ENCODE data around the gene MRTO4.
A peak's percentile ranks its signal among the peaks of the same experiment; 100 is the strongest.
"Not testable (repeated sequence)": the region's sequence is repeated elsewhere in the genome, so short reads cannot be mapped to it uniquely, and the experiment has no call there.

MRTO4 gene

DNA sequence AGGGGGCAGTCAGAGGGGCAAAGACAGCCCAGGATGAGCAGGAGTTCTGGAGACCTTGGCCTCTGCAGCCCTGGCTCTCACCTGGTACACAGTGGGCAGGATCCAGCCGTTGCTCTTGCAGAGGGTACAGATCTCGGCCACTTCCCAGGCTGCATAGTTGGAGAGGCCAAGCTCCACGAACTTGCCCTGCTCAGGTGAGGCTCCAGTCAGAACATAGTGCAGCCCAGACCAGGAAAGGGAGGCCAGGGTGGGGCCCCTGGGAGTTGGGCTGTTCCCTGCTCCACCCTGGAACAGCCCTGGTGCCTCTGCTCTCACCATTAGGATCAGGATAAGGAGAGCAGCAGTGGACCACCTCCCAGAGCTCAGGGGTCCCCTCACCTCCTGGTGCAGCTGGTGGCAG lies 34.2 kb downstream of the MRTO4 start:
- H3K4me1 ChIP-seq (ENCODE audit: control insufficient read depth in 2 of 2, insufficient read depth in 2 of 2, low read length in 2 of 2), result peaks cover 8 to 29% of the 10 kb centered on the region in 2 donors
- H3K36me3 ChIP-seq (ENCODE audit: control insufficient read depth in 2 of 2, insufficient read depth in 2 of 2, low read length in 2 of 2), result peaks cover 14% of the 10 kb centered on the region in 2 donors
- H3K9me3 ChIP-seq (ENCODE audit: control insufficient read depth in 2 of 2, low read length in 2 of 2); H3K27me3 ChIP-seq (ENCODE audit: control insufficient read depth in 2 of 2, insufficient read depth in 2 of 2, low read length in 2 of 2): not testable (repeated sequence)
- peak overlapping the region in 1 of 2 donors; percentile 16 for H3K4me3 ChIP-seq (ENCODE audit: low read length in 2 of 2)
- H3K27ac ChIP-seq (ENCODE audit: low read depth in 2 of 2, low read length in 2 of 2), result peak overlapping the region; percentile 43 to 68
- peak overlapping the region in 1 of 2 donors; percentile 17 for H3K9ac ChIP-seq (ENCODE audit: low read depth in 1 of 2, low read length in 2 of 2)

DNA sequence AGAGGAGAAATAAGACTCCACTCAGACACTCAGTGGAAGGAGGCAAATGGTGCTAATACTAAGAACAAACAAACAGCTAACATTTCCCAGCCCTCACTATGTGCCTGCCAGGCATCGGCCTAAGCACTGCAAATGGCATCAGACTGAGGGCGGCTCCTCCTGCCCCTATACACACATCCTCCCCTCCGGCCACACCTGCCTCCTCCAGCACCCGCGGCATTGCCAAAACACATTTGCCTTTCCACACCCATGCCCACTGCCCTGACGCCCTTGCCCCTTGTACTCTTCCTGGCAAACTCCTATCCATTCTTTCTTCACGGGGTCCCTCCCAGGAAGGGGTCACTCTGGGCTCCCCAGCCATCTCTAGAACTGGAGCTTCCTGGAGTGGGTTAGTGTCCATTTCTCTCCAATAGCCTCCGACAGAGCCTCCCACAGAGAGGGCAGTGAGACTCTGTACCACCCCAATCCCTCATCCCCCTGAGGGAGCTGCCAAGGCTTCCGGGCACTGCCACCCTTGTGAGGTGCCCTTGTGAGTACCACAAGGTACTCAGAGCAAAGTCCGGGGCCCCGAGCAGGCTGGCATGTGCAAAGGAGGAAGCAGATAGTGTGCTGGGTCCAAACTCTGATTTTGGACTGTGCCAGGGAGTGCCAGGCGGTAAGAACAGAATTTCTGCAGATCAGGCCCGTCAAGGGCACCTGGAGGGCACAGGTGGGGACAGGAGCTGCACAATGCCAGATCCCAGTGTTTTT lies 36.0 kb downstream of the MRTO4 start:
- no peaks in the 10 kb centered on the region for H3K9me3 ChIP-seq (ENCODE audit: control insufficient read depth in 2 of 2, low read length in 2 of 2)
- H3K4me1 ChIP-seq (ENCODE audit: control insufficient read depth in 2 of 2, insufficient read depth in 2 of 2, low read length in 2 of 2), result peaks cover 8 to 29% of the 10 kb centered on the region in 2 donors
- peaks cover 6 to 7% of the 10 kb centered on the region in 2 donors for H3K36me3 ChIP-seq (ENCODE audit: control insufficient read depth in 2 of 2, insufficient read depth in 2 of 2, low read length in 2 of 2)
- H3K4me3 ChIP-seq (ENCODE audit: low read length in 2 of 2), result peak overlapping the region; percentile 72 to 79
- H3K27me3 ChIP-seq (ENCODE audit: control insufficient read depth in 2 of 2, insufficient read depth in 2 of 2, low read length in 2 of 2), result no peaks in the 10 kb centered on the region
- peak overlapping the region; percentile 76 to 84 for H3K27ac ChIP-seq (ENCODE audit: low read depth in 2 of 2, low read length in 2 of 2)
- peak overlapping the region; percentile 24 to 84 for H3K9ac ChIP-seq (ENCODE audit: low read depth in 1 of 2, low read length in 2 of 2)

DNA sequence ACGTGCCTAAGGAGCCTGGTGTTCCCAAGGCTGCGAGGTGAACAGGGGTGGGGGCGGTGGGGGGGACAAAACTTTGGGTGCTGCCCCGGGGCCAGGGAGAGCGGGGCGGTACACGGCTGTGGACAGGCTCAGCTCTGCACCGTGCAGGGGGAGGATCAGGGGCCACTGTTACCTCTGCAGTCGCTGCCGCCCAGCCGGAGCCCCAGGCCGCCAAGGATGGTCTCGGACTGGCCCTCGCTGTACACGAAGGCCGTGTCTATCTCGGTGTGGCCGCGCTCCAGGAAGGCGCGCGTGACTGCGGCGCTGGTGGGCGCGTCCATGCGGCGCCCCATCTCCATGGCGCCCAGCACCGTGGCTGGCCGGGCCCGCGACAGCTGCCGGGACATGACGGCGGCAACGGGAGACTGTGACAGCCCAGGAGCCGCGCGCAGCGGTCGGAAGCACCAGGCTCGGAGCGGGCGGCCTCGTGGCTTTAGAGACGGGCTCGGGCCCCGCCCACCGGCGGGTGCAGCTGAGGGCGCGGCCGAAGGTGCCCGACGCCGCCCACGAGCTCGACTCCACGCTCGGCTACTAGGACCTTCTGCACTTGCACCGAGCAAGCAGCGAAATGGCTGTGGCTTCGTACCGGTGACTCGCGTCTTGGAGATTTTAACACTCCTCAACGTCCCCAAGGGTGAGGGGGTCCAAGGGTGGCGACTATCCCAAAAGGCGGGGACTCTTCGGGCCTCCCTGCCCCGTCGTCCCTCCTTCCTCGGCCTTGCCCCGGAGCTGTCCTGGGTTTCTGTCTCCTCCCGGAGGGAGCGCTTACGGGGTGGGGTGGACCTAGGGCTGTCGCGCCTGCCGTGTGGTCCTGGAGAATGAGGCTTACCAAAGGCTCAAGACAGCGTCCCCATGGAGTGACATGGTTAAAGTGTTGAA lies 37.0 kb downstream of the MRTO4 start, which contains the start of gene AKR7A3:
Gene AKR7A3, minus strand, starts transcription at position 447 of the 918 bp plus-strand sequence. Its CDS starts 61 bp downstream, at position 386.
- not testable (repeated sequence) for H3K9me3 ChIP-seq (ENCODE audit: control insufficient read depth in 2 of 2, low read length in 2 of 2); H3K36me3 ChIP-seq (ENCODE audit: control insufficient read depth in 2 of 2, insufficient read depth in 2 of 2, low read length in 2 of 2); H3K27me3 ChIP-seq (ENCODE audit: control insufficient read depth in 2 of 2, insufficient read depth in 2 of 2, low read length in 2 of 2)
- H3K4me3 ChIP-seq (ENCODE audit: low read length in 2 of 2), result peak within 1 kb of the TSS; percentile 79 to 81
- H3K27ac ChIP-seq (ENCODE audit: low read depth in 2 of 2, low read length in 2 of 2), result peak within 1 kb of the TSS; percentile 76 to 84
- H3K4me1 ChIP-seq (ENCODE audit: control insufficient read depth in 2 of 2, insufficient read depth in 2 of 2, low read length in 2 of 2), result peaks cover 8 to 29% of the 10 kb centered on the region in 2 donors
- peak within 1 kb of the TSS; percentile 68 to 84 for H3K9ac ChIP-seq (ENCODE audit: low read depth in 1 of 2, low read length in 2 of 2)

DNA sequence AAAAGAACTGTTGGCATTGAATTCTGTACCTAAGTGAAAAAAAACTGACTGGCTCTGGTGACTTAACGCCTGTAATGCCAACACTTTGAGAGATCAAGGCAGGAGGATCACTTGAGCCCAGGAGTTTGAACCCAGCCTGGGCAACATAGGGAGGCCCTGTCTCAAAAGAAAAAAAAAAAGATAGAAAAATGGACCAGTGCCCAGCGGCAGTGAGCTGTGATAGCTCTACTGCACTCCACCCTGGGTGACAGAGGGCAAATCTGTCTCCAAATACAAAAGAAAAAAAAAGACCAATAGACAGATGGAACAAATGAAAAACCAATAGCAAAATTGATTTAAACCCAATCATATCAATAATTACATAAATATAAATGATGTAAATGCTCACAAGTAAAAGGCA lies 37.6 kb downstream of the MRTO4 start:
- H3K27ac ChIP-seq (ENCODE audit: low read depth in 2 of 2, low read length in 2 of 2), result peak overlapping the region; percentile 76 to 84
- peaks cover under 1% of the 10 kb centered on the region in 2 donors for H3K36me3 ChIP-seq (ENCODE audit: control insufficient read depth in 2 of 2, insufficient read depth in 2 of 2, low read length in 2 of 2)
- H3K4me3 ChIP-seq (ENCODE audit: low read length in 2 of 2), result peak overlapping the region; percentile 79 to 81
- peaks cover 8 to 29% of the 10 kb centered on the region in 2 donors for H3K4me1 ChIP-seq (ENCODE audit: control insufficient read depth in 2 of 2, insufficient read depth in 2 of 2, low read length in 2 of 2)
- no peaks in the 10 kb centered on the region for H3K27me3 ChIP-seq (ENCODE audit: control insufficient read depth in 2 of 2, insufficient read depth in 2 of 2, low read length in 2 of 2)
- H3K9ac ChIP-seq (ENCODE audit: low read depth in 1 of 2, low read length in 2 of 2), result peak overlapping the region; percentile 68 to 84
- H3K9me3 ChIP-seq (ENCODE audit: control insufficient read depth in 2 of 2, low read length in 2 of 2), result peaks cover 0 to 2% of the 10 kb centered on the region in 2 donors

DNA sequence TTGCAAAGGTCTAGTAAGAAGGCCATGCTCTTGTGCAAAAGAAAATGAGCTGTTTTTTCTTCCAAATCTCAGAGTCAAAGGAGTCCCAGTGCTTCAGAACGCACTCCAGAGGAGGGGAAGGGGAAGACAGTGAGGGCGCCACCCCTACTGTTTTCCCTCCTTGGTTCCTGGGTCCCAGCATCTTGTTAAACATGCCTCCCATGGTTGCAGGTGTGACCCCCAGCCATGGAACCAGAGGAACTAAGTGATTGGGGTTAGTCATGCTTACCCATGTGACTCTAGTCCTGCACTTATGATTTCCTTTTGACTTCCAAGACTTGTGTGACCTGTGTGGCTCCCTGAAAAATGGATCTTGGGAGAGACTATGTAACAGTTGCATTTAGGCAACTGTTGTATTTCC lies 43.0 kb downstream of the MRTO4 start:
- peaks cover 0 to 3% of the 10 kb centered on the region in 2 donors for H3K4me1 ChIP-seq (ENCODE audit: control insufficient read depth in 2 of 2, insufficient read depth in 2 of 2, low read length in 2 of 2)
- H3K9ac ChIP-seq (ENCODE audit: low read depth in 1 of 2, low read length in 2 of 2), result no peak overlapping the region
- no peaks in the 10 kb centered on the region for H3K27me3 ChIP-seq (ENCODE audit: control insufficient read depth in 2 of 2, insufficient read depth in 2 of 2, low read length in 2 of 2)
- H3K9me3 ChIP-seq (ENCODE audit: control insufficient read depth in 2 of 2, low read length in 2 of 2), result peaks cover 3 to 12% of the 10 kb centered on the region in 2 donors
- H3K36me3 ChIP-seq (ENCODE audit: control insufficient read depth in 2 of 2, insufficient read depth in 2 of 2, low read length in 2 of 2), result no peaks in the 10 kb centered on the region
- H3K4me3 ChIP-seq (ENCODE audit: low read length in 2 of 2), result no peak overlapping the region
- no peak overlapping the region for H3K27ac ChIP-seq (ENCODE audit: low read depth in 2 of 2, low read length in 2 of 2)

DNA sequence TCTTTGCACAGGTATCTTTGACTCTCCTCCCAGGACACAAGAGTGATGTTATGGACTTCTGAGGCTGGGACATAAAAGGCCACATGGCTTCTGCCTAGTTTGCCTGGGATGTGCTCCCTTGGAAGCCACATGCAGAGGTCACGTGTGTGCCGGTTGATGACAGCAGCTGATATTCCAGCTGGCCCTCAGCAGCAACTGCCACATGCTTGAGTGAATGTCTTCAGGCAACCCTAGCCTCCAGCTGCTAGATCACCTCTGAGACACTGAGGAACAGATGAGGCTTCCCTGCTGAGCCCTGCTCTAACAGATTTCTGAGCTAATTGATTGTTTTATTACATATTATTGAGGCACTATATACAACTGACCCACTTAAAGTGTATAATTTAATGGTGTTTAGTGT lies 48.6 kb downstream of the MRTO4 start:
- Histone ChIP-seq H3K9me3 (ENCODE audit: control insufficient read depth in 2 of 2, low read length in 2 of 2) (peaks cover 0 to 4% of the 10 kb centered on the region in 2 donors), H3K4me3 (ENCODE audit: low read length in 2 of 2) (no peak overlapping the region), H3K4me1 (ENCODE audit: control insufficient read depth in 2 of 2, insufficient read depth in 2 of 2, low read length in 2 of 2) (no peaks in the 10 kb centered on the region), H3K9ac (ENCODE audit: low read depth in 1 of 2, low read length in 2 of 2) (no peak overlapping the region), H3K36me3 (ENCODE audit: control insufficient read depth in 2 of 2, insufficient read depth in 2 of 2, low read length in 2 of 2) (peaks cover 25 to 26% of the 10 kb centered on the region in 2 donors), H3K27ac (ENCODE audit: low read depth in 2 of 2, low read length in 2 of 2) (no peak overlapping the region), H3K27me3 (ENCODE audit: control insufficient read depth in 2 of 2, insufficient read depth in 2 of 2, low read length in 2 of 2) (no peaks in the 10 kb centered on the region)

DNA sequence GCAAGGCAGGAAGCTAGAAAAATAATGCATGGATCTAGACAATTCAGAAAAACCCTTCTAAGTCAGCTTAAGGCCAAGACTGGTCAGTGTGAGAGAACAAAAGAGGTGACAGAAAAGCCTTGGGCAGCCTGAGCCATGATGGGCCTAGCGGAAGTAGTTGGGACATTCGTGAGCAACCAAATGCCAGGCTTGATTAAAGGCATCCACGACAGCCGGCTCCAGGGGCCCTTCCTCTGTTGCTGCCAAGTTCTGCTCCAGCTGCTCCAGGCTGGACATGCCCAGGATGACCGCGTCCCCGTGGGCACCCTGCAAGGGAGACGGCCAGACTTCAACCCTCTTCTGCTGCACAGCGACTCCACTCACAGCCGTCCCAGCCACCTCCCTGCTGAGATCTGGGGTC lies 52.5 kb downstream of the MRTO4 start:
- not testable (repeated sequence) for H3K27me3 ChIP-seq (ENCODE audit: control insufficient read depth in 2 of 2, insufficient read depth in 2 of 2, low read length in 2 of 2); H3K27ac ChIP-seq (ENCODE audit: low read depth in 2 of 2, low read length in 2 of 2); H3K9me3 ChIP-seq (ENCODE audit: control insufficient read depth in 2 of 2, low read length in 2 of 2); H3K4me3 ChIP-seq (ENCODE audit: low read length in 2 of 2); H3K9ac ChIP-seq (ENCODE audit: low read depth in 1 of 2, low read length in 2 of 2)
- peaks cover 47 to 49% of the 10 kb centered on the region in 2 donors for H3K36me3 ChIP-seq (ENCODE audit: control insufficient read depth in 2 of 2, insufficient read depth in 2 of 2, low read length in 2 of 2)
- peaks cover 12 to 18% of the 10 kb centered on the region in 2 donors for H3K4me1 ChIP-seq (ENCODE audit: control insufficient read depth in 2 of 2, insufficient read depth in 2 of 2, low read length in 2 of 2)

DNA sequence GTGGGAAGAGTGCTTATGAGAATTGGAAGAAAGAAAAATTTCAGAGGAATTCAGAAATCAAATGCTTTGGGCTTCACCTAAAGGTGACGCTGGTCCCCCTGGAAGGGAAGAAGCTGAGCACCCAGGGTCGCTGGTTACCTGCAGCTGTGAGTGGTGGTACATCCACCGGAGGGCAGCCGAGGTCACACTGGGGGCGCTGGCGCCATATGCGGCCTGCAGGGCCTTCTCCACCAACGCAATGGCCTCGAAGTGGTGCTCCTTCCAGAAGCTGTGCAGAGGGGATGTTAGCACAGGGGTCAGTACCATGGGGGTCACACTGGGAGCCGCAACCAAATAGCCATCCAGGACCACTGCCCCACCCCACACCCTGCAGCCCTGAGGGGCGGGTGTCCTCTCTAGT lies 54.3 kb downstream of the MRTO4 start:
- H3K36me3 ChIP-seq (ENCODE audit: control insufficient read depth in 2 of 2, insufficient read depth in 2 of 2, low read length in 2 of 2), result peaks cover 47 to 49% of the 10 kb centered on the region in 2 donors
- H3K4me1 ChIP-seq (ENCODE audit: control insufficient read depth in 2 of 2, insufficient read depth in 2 of 2, low read length in 2 of 2), result peaks cover 16 to 26% of the 10 kb centered on the region in 2 donors
- no peak overlapping the region for H3K27ac ChIP-seq (ENCODE audit: low read depth in 2 of 2, low read length in 2 of 2)
- no peaks in the 10 kb centered on the region for H3K9me3 ChIP-seq (ENCODE audit: control insufficient read depth in 2 of 2, low read length in 2 of 2)
- H3K4me3 ChIP-seq (ENCODE audit: low read length in 2 of 2), result no peak overlapping the region
- H3K27me3 ChIP-seq (ENCODE audit: control insufficient read depth in 2 of 2, insufficient read depth in 2 of 2, low read length in 2 of 2), result no peaks in the 10 kb centered on the region
- H3K9ac ChIP-seq (ENCODE audit: low read depth in 1 of 2, low read length in 2 of 2), result no peak overlapping the region

DNA sequence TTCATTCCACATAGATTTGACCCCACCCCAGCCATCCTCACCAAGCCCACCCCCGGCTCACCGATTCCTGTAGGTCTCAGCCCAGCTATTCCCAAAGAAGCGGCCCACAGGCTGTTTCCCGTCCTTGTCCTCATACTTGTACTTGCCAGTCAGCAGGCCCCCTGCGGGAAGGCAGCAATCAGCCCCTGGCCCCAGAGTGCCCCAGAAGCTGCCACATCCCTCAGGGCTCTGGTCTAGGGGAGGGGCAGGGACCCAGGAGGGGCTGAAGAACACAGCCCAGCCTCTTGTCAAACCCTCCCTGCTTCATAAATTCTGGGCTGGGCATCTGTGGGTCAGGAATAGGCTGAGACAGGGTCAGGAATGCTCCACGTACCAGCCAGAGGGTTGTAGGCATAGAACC lies 55.3 kb downstream of the MRTO4 start:
- no peak overlapping the region for H3K9ac ChIP-seq (ENCODE audit: low read depth in 1 of 2, low read length in 2 of 2)
- peaks cover 22 to 34% of the 10 kb centered on the region in 2 donors for H3K4me1 ChIP-seq (ENCODE audit: control insufficient read depth in 2 of 2, insufficient read depth in 2 of 2, low read length in 2 of 2)
- H3K9me3 ChIP-seq (ENCODE audit: control insufficient read depth in 2 of 2, low read length in 2 of 2), result no peaks in the 10 kb centered on the region
- peaks cover 47 to 49% of the 10 kb centered on the region in 2 donors for H3K36me3 ChIP-seq (ENCODE audit: control insufficient read depth in 2 of 2, insufficient read depth in 2 of 2, low read length in 2 of 2)
- H3K4me3 ChIP-seq (ENCODE audit: low read length in 2 of 2), result no peak overlapping the region
- H3K27ac ChIP-seq (ENCODE audit: low read depth in 2 of 2, low read length in 2 of 2), result no peak overlapping the region
- H3K27me3 ChIP-seq (ENCODE audit: control insufficient read depth in 2 of 2, insufficient read depth in 2 of 2, low read length in 2 of 2), result no peaks in the 10 kb centered on the region
